Hypothalamus (tissue), 51 donors: ENCODE data around the gene SLC4A9.
"Not testable (repeated sequence)": the region's sequence is repeated elsewhere in the genome, so short reads cannot be mapped to it uniquely, and the experiment has no call there.

Experiments used
- DNase-seq, 51 donors: peaks; one replicate each; lab custom pipeline; 2025; lab: John Stamatoyannopoulos, UW

SLC4A9 gene

DNA sequence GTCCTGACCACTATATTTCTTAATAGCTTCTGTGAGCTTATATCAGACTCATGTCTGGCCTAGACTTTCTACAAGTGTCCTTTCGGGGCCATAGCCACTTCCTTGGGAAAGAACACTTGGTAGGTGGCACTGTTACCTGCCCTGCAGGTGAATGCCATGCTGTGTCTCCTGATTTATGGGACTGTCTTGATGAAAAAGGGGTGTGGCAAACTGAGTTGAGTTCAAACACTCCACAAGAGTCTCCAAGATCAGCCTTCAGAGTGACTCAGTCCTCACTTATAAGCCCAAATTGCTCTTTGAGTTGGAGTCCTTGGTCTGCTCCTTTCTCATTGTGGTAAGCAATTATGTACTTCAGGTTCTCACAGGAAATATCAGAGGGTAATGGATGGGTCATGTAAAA lies 31.7 kb downstream of the SLC4A9 start:
- no peak for DNase-seq

- DNase-seq, result no peak
These were observed 33.7 kb downstream of the SLC4A9 start for GRCh38 chr5:140393738-140394137.

DNA sequence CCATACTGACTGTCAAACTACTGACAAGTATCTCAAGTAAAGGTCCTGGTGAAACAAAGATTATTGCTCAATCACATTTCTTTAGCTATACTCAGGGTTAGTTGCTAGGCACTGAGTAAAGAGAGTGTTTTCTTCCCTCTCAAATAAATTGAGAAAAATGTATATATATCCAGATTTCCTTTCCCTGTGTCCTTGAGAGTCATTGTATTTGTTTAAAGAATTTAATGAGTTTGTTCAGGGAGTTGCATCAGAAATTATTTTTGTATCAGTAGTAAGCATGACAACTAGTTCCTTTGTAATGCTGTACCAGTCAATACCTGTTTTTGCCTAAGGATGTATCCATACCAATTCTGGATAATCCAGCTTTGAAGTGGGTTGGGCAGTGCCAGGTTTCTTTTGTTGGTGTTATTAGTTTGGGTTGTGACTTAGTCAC lies 38.4 kb downstream of the SLC4A9 start:
- DNase-seq, result no peak

DNA sequence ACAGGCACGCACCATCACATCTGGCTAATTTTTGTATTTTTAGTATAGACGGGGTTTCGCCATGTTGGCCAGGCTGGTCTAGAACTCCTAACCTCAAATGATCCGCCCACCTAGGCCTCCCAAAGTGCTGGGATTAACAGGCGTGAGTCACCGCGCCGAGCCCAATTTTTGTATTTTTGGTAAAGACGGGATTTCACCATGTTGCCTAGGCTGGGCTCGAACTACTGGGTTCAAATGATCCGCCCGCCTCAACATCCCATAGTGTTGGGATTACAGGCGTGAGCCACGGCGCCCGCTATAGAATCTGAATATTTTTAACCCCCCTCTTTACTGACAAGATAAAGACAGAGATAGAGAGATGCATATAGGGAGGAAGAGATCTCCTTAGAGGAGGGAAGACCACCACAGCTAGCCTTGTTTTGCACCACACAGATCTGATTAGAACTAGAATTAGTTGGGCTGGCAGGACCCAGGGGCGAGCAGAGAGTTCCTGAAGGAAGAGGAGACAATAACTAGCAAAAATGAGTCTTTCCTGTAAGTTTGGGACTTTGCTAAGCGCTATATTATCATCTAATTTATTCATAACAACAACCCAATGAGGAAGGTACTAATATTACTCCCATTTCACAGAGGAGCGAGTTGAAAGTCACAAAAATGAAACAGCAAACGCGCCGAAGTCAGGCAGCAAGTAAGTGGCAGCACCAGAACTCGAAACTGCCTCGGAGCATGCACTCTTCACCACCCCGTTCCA lies 40.2 kb downstream of the SLC4A9 start:
- DNase-seq, result peak in 1 of 51 donors; percentile 44

DNA sequence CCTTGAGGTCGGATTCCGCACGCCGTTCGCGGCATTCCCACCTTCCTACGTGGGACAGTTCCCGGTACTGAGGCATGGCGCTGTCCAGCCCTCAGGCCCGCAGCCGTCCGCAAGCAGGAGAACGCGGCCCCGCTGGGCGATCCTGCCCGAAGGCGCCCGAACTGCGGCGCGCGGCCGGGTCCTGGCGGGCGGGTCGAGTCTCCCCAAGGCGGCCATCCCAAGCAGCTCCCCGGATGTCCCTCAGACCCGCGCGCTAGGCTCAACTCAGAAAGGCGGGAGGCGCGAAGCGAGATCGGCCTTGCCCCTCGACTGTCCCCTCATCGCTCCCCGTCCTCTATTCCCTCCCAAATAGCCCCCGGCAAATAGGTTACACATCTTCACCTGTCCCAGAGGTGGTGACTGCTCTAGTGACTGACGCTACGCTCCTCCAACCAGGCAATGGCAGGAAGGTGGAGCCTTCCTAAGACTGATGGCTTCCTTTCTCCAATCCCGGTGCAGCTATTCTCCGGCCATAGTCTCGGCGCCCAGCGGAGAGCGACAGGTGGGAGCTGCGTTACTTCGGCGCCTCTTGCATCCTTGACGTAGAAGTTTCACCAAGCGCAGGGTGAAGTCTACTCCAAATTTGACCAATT lies 40.9 kb downstream of the SLC4A9 start:
- peak in 50 of 51 donors; percentile 76 to 100 (median 94) for DNase-seq

DNA sequence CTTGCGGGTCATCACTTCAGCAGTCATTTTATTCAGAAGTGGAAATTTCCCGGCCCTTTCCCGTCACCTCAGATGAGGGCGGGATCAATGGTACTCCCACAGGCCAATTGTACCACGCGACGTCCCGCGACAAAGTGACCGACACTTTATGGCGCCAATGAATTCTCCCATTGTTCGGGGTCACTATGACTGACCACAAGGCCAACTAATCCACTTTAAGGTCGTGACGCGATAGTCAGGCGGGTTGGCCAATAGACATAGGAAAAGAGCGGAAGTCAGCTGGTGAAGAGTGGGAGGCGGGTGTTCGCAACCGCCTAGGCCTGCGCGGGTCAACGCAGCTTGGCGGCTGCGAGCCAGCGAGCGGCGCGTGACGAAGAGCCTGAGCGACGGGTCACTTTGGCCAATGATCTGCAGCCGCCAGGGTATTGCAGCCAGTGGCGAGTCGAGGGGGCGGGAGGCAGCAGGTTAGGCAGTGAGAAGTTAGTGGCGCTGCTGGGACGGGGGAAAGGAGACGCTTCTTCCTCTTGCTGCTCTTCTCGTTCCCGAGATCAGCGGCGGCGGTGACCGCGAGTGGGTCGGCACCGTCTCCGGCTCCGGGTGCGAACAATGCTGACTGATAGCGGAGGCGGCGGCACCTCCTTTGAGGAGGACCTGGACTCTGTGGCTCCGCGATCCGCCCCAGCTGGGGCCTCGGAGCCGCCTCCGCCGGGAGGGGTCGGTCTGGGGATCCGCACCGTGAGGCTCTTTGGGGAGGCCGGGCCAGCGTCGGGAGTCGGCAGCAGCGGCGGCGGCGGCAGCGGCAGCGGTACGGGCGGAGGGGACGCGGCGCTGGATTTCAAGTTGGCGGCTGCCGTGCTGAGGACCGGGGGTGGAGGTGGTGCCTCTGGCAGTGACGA lies 41.6 kb downstream of the SLC4A9 start, which contains the start of gene ANKHD1:
Gene ANKHD1 (plus strand): TSS at position 472 of the 896 bp plus-strand sequence. CDS start 135 bp downstream, at position 607.
- DNase-seq, result peak; percentile 86 to 100 (median 98)

DNA sequence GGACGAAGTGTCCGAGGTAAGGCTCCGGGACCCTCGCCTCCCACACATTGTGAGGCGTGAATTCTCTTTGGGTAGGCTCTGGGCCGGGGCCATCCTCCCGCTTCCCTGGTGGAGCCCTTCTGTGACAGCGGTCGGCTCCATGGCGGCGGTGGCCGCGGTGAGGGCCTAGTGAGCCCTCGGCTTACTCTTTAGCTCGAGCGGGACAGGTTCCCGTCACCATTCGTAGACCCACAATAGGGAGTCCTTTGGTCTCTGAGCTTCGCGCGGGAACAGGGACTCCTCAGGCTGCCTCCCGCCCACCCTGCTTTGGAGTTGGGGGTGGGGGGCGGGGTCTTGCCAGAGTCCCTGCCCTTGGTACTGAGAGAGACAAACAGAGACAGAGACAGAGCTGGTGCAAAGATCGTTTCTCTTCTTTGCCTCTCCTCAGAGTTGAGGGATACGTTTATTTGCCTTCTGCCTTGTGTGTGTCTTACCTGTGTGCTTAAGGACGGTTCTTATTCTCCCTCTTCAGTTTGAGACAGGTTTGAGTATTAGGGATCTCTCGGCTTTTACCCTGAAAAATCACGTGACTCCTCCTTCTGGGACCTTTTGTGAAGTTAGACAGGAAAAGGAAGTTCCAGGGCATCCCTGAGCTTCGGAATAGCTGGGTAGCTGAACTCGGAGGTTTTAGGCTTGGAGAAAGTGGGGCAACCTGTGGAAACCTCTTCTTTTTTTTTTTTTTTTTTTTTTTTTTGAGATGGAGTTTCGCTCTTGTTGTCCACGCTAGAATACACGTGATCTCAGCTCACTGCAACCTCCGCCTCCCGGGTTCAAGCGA lies 42.5 kb downstream of the SLC4A9 start:
- peak in 28 of 51 donors; percentile 4 to 55 (median 28) for DNase-seq

DNA sequence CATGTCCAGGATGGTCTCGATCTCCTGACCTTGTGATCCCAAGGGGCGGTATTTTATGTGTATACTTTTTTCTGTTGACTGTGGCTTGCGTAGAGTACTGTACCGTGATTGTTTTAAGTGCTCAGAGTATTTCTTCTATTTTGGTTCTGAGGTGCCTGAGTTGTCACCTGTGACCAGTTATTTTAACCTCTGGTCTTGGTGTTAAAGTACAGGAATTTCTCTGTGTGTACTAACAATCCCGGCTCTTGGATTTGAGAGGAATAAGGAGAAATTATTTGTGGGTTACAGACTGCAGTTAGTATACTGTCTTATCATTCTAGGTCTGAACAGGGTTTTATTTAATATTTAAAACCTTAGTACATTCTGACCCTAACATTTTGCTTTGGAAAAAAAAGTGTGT lies 43.6 kb downstream of the SLC4A9 start:
- DNase-seq, result no peak

- no peak for DNase-seq
These were observed 48.8 kb downstream of the SLC4A9 start for GRCh38 chr5:140408750-140409241.

DNA sequence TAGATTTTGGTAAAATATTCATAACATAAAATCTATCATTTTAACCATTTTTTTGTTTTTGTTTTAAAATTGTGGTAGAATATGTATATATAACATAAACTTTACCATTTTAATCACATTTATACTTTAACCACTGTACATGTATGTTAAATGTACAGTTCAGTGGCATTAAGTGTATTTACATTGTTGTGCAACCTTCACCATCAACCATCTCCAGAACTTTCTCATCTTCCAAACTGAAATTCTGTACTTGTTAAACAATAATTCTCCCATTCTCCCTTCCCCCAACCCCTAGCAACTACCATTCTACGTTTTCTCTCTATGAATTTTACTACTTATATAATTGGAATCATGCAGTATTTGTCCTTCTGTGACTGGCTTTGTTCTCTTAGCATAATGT lies 53.2 kb downstream of the SLC4A9 start:
- DNase-seq, result no peak

DNA sequence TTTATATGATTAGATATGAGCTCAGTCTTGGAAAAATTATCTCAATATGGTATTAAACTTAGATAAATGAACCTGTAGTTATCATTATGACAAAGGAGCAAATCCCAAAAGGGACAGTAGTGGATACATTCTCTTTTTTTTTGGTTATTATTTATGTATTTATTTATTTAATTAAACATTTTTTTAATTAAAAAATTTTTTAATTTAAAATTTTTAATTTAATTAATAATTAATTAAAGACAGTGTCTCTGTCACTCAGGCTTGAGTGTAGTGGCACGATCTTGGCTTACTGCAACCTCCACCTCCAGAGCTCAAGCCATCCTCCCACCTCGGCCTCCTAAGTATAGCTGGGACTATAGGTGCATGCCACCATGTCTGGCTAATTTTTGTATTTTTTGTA lies 57.2 kb downstream of the SLC4A9 start:
- no peak for DNase-seq

DNA sequence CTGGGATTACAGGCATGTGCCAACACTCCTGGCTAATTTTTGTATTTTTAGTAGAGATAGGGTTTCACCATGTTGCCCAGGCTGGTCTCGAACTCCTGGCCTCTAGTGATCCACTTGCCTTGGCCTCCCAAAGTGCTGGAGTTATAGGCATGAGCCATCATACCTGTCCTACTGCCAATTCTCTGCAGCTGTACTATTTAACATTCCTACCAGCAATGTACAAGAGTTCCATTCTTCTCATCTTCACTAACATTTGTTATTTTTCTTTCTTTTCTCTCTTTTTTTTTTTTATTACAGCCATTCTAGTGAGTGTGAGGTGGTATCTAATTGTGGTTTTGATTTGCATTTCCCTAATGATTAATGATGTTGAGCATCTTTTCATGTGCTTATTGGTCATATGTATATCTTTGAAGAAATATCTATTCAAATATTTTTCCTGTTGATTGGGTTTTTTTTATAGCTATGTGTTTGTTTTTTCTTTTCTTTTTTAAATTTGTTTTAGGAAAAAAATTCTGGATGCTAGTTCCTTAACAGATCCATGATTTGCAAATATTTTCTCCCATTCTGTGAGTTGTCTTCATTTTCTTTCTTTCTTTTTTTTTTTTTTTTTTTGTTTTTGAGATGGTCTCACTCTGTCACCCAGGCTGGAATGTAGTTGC lies 59.0 kb downstream of the SLC4A9 start:
- DNase-seq, result no peak

DNA sequence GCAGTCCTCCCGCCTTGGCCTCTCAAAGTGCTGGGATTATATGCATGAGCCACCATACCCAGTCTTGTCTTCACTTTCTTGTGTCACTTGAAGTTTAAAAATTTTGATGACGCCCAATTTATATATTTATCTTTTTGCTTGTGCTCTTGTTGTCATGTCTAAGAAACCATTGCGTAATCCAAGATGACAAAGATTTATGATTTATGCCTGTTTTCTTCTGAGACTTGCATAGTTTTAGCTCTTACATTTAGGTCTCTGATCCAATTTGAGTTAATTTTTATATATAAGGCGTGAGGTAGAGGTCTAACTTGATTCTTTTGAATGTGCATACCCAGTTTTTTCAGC lies 60.2 kb downstream of the SLC4A9 start:
- DNase-seq, result no peak

GRCh38 chr5:140420665-140421361 lies 60.8 kb downstream of the SLC4A9 start:
- DNase-seq, result no peak

GRCh38 chr5:140421375-140421774 lies 61.4 kb downstream of the SLC4A9 start:
- not testable (repeated sequence) for DNase-seq

DNA sequence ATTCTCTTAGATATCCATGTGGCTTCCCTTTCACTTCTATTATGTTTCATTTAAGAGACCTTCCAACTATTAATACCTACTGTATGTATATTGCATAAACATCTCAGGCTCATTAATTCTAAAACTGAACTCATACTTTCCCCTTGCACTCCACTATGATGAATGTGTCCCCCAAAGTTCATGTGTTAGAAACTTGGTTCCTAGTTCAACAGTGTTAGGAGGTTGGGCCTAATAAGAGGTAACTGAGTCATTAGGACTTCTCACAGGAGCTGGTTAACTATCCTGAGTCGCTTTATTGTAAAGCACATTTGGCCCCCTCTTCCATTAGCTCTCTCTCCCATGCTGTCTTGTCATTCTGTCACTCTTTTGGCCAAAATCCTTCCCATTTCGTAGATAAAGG lies 63.6 kb downstream of the SLC4A9 start:
- no peak for DNase-seq

GRCh38 chr5:140424135-140424534 lies 64.1 kb downstream of the SLC4A9 start:
- no peak for DNase-seq
